Erythroblast (primary cell): Measurements from ENCODE around the gene EPHB2.

Source experiments
- GATA1 ChIP-seq: IDR thresholded peaks from 2 replicates; pipeline ENCODE4 v1.6.1; 2011; ENCODE audit warnings: low read depth, mild to moderate bottlenecking, control low read depth, low read length, moderate library complexity
- POLR2A ChIP-seq: IDR thresholded peaks from 2 replicates; pipeline ENCODE4 v1.6.1; 2011; ENCODE audit warnings: mild to moderate bottlenecking, low read length

GRCh38 chr1:22749919-22750684 lies 39.5 kb downstream of the EPHB2 start:
- TF ChIP-seq POLR2A (no peak), GATA1 (no peak)
